Measurements from ENCODE around the gene EXOC3L1. TPM values are rescaled to one million over a fixed set of nuclear protein-coding genes. Genes with fewer than 3 reads are reported as not detected.
A peak's percentile ranks its signal among the peaks of the same experiment; 100 is the strongest.

The EXOC3L1 gene
- total and polyA plus RNA-seq, 2 of the 13 experiments (the other 11 are each of a cell fraction or from before 2014, with no cell fraction given), result 0.12 TPM; not detected in 1

- TF ChIP-seq, protein P1, sequence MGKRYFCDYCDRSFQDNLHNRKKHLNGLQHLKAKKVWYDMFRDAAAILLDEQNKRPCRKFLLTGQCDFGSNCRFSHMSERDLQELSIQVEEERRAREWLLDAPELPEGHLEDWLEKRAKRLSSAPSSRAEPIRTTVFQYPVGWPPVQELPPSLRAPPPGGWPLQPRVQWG (CRISPR knock-in tag; IDR thresholded peaks at IDR 0.05; ENCODE audit: borderline replicate concordance, low read depth), result no peak
- TF ChIP-seq JUN (CRISPR knock-in tag; IDR thresholded peaks at IDR 0.05), result no peak
- TF ChIP-seq ARID5B (CRISPR knock-in tag; IDR thresholded peaks at IDR 0.05), result peak; percentile 70
- TF ChIP-seq RAD51 (IDR thresholded peaks at IDR 0.05; ENCODE audit: borderline replicate concordance), result no peak
- no peak for TF ChIP-seq ZNF878 (CRISPR knock-in tag; IDR thresholded peaks at IDR 0.05)
- no peak; the same call in 1 of the 2 replicates for TF ChIP-seq RARA (CRISPR knock-in tag; IDR thresholded peaks at IDR 0.05)
- peak; percentile 45 for TF ChIP-seq RAD21 (CRISPR knock-in tag; IDR thresholded peaks at IDR 0.05)
- TF ChIP-seq CHD2 (IDR thresholded peaks at IDR 0.05; ENCODE audit: low read depth, low read length), result peak; percentile 66; the same call in 1 of the 2 replicates
- no peak for TF ChIP-seq TRAFD1 (CRISPR knock-in tag; IDR thresholded peaks at IDR 0.05; ENCODE audit: borderline replicate concordance)
- TF ChIP-seq NR2F1 (CRISPR knock-in tag; IDR thresholded peaks at IDR 0.05), result 0 out of 4 replicates have a peak, but pooled peaks of 1 of the 2 experiments have one; percentile 12
- TF ChIP-seq SNAI1 (CRISPR knock-in tag; IDR thresholded peaks at IDR 0.05; ENCODE audit: borderline replicate concordance), result no peak
- peak; percentile 100 for TF ChIP-seq THAP11 (CRISPR knock-in tag; IDR thresholded peaks at IDR 0.05)
- no peak for TF ChIP-seq GATA4 (IDR thresholded peaks at IDR 0.05; ENCODE audit: borderline replicate concordance, low read depth)
- TF ChIP-seq ISL2 (CRISPR knock-in tag; IDR thresholded peaks at IDR 0.05), result peak; percentile 87
- TF ChIP-seq, protein P2, sequence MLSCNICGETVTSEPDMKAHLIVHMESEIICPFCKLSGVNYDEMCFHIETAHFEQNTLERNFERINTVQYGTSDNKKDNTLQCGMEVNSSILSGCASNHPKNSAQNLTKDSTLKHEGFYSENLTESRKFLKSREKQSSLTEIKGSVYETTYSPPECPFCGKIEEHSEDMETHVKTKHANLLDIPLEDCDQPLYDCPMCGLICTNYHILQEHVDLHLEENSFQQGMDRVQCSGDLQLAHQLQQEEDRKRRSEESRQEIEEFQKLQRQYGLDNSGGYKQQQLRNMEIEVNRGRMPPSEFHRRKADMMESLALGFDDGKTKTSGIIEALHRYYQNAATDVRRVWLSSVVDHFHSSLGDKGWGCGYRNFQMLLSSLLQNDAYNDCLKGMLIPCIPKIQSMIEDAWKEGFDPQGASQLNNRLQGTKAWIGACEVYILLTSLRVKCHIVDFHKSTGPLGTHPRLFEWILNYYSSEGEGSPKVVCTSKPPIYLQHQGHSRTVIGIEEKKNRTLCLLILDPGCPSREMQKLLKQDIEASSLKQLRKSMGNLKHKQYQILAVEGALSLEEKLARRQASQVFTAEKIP (CRISPR knock-in tag; IDR thresholded peaks at IDR 0.05; ENCODE audit: borderline replicate concordance), result no peak
- no peak for TF ChIP-seq ZNF775 (CRISPR knock-in tag; IDR thresholded peaks at IDR 0.05; ENCODE audit: borderline replicate concordance)
- TF ChIP-seq ZBTB46 (CRISPR knock-in tag; IDR thresholded peaks at IDR 0.05; ENCODE audit: borderline replicate concordance), result no peak
- TF ChIP-seq PBX2 (CRISPR knock-in tag; IDR thresholded peaks at IDR 0.05), result no peak; the same call in 1 of the 2 replicates
Measured at GRCh38 chr16:67226804-67227566, 37.0 kb upstream of the EXOC3L1 start, which contains the start of gene TMEM208 (continued).

Data from HepG2 (cell line).